PC-3 (cell line): ENCODE measurements around the gene FAM168B. TPM values are rescaled to one million over a fixed set of nuclear protein-coding genes. Genes with fewer than 3 reads are reported as not detected.

Experiments used
- ATAC-seq: fragments of 200-7000 bp; cut with Tn5 transposase; 2 replicates; pipeline ENCODE4 v1.9.1; 2020; ENCODE audit warnings: mild to moderate bottlenecking, moderate library complexity
- BruUV-seq: library from RNA; stranded (reverse); fragments of 400-500 nt; replicated peaks from 2 replicates; lab custom pipeline; 2021; lab: Mats Ljungman, UMichigan
- CTCF ChIA-PET: fragments of 300-600 bp; sonication (Branson Sonifier 250); formaldehyde crosslinking; loops from one replicate; lab custom pipeline; 2022; ENCODE audit warnings: antibody characterized with exemption; lab: Charles Lee
- POLR2A ChIA-PET: fragments of 300-600 bp; sonication (Branson Sonifier 250); formaldehyde crosslinking; loops from one replicate; lab custom pipeline; 2022; ENCODE audit warnings: antibody characterized with exemption; ENCODE audit not compliant: unreplicated experiment; lab: Charles Lee
- DNase-seq: peaks from one replicate; pipeline ENCODE4 v3.0.0-alpha.2; 2015
- H2AFZ ChIP-seq: fragments of 300-600 bp; sonication (generic); 2 replicates; pipeline ENCODE4 v1.6.0; 2016; ENCODE audit warnings: antibody characterized with exemption, low read length
- H3F3A ChIP-seq: fragments of 300-600 bp; sonication (generic); one replicate; pipeline ENCODE4 v1.6.0; 2017; ENCODE audit warnings: antibody characterized with exemption, low read length, control low read depth, mild to moderate bottlenecking; ENCODE audit not compliant: unreplicated experiment
- H3K27ac ChIP-seq: fragments of 300-600 bp; sonication (generic); 2 replicates; pipeline ENCODE4 v1.5.1; 2016; ENCODE audit warnings: mild to moderate bottlenecking, low read length
- H3K27me3 ChIP-seq: fragments of 300-600 bp; sonication (generic); 2 replicates; pipeline ENCODE4 v1.6.1; 2016; ENCODE audit warnings: low read length, mixed read lengths
- H3K36me3 ChIP-seq: fragments of 300-600 bp; sonication (generic); 2 replicates; pipeline ENCODE4 v1.6.1; 2016; ENCODE audit warnings: low read depth, mixed run types, low read length, mixed read lengths
- H3K4me1 ChIP-seq: fragments of 300-600 bp; sonication (generic); 2 replicates; pipeline ENCODE4 v1.5.1; 2016; ENCODE audit warnings: low read length; ENCODE audit not compliant: insufficient read depth
- H3K4me2 ChIP-seq: fragments of 300-600 bp; sonication (generic); 2 replicates; pipeline ENCODE4 v1.6.0; 2016; ENCODE audit warnings: low read length
- H3K4me3 ChIP-seq: fragments of 300-600 bp; sonication (generic); 2 replicates; pipeline ENCODE4 v1.5.1; 2016; ENCODE audit warnings: mild to moderate bottlenecking, low read length, mixed read lengths
- H3K79me2 ChIP-seq: fragments of 300-600 bp; sonication (generic); 2 replicates; pipeline ENCODE4 v1.6.1; 2017; ENCODE audit warnings: low read length, mixed read lengths
- H3K9ac ChIP-seq: fragments of 300-600 bp; sonication (generic); 2 replicates; pipeline ENCODE4 v1.6.0; 2016; ENCODE audit warnings: mild to moderate bottlenecking, low read length
- H3K9me2 ChIP-seq: fragments of 300-600 bp; sonication (generic); replicated peaks from 2 replicates; pipeline ENCODE4 v1.6.1; 2016; ENCODE audit warnings: mixed run types, low read length, mixed read lengths
- H3K9me3 ChIP-seq: fragments of 300-600 bp; sonication (generic); 2 replicates; pipeline ENCODE4 v1.6.1; 2016; ENCODE audit warnings: low read length, mixed read lengths
- H4K20me1 ChIP-seq: fragments of 300-600 bp; sonication (generic); 2 replicates; pipeline ENCODE4 v1.6.1; 2016; ENCODE audit warnings: low read length, mixed read lengths
- CTCF ChIP-seq: fragments of 300-600 bp; sonication (generic); conservative IDR thresholded peaks from 2 replicates; pipeline ENCODE4 v1.5.1; 2017; ENCODE audit warnings: antibody characterized with exemption, low read depth, mild to moderate bottlenecking, low read length
- EZH2 ChIP-seq: fragments of 300-600 bp; sonication (generic); IDR thresholded peaks from one replicate; pipeline ENCODE4 v1.6.1; 2017; ENCODE audit warnings: antibody characterized with exemption, mild to moderate bottlenecking, low read length; ENCODE audit not compliant: unreplicated experiment
- EZH2phosphoT487 ChIP-seq: fragments of 300-600 bp; sonication (generic); IDR thresholded peaks from 2 replicates; pipeline ENCODE4 v1.6.1; 2018; ENCODE audit warnings: mild to moderate bottlenecking, antibody characterized with exemption, low read length, borderline replicate concordance
- intact Hi-C: fragments of 100-400 bp; cut with micrococcal nuclease; formaldehyde crosslinking; loops from 2 replicates; pipeline ENCODE4 v1.9.0; 2023
- total RNA-seq: library from RNA; depleted of rRNA; stranded (reverse); fragments of >200 nt; gene quantifications from 2 replicates; pipeline ENCODE4 v1.2.3, GENCODE V29; 2014

FAM168B gene
- total RNA-seq, 1 experiment from 2014 or later = 91.7 TPM

GRCh38 chr2:131132729-131133128 is 39.5 kb upstream of the FAM168B start:
- Histone ChIP-seq H3K9me2 (no peaks in the 10 kb centered on the region), H3K4me1 (no peaks in the 10 kb centered on the region), H3K4me3 (no peak overlapping the region), H3K79me2 (no peaks in the 10 kb centered on the region), H3K27ac (no peak overlapping the region), H3K9ac (no peak overlapping the region), H4K20me1 (no peaks in the 10 kb centered on the region), H3K36me3 (peaks cover 45% of the 10 kb centered on the region), H3K27me3 (no peaks in the 10 kb centered on the region), H3F3A (no peaks in the 10 kb centered on the region), H2AFZ (no peak overlapping the region), H3K9me3 (no peaks in the 10 kb centered on the region), H3K4me2 (no peak overlapping the region)
- ATAC-seq (no peak), DNase-seq (no peak)
- POLR2A ChIA-PET = no interaction called here
- intact Hi-C loops = no loop called here
- CTCF ChIA-PET = no interaction called here
- BruUV-seq = no TSS peak
- TF ChIP-seq EZH2phosphoT487 = no peak
- no peak for TF ChIP-seq CTCF
- no peak for TF ChIP-seq EZH2

- Histone ChIP-seq H3K4me1 (no peaks in the 10 kb centered on the region), H3K79me2 (no peaks in the 10 kb centered on the region), H3K9me2 (no peaks in the 10 kb centered on the region), H3K4me3 (no peak overlapping the region), H4K20me1 (no peaks in the 10 kb centered on the region), H3K27me3 (no peaks in the 10 kb centered on the region), H3K4me2 (no peak overlapping the region), H3K36me3 (peaks cover 67% of the 10 kb centered on the region), H3K9me3 (no peaks in the 10 kb centered on the region), H3F3A (no peaks in the 10 kb centered on the region), H3K9ac (no peak overlapping the region), H2AFZ (no peak overlapping the region), H3K27ac (no peak overlapping the region)
- ChIA-PET POLR2A (no interaction called here), CTCF (no interaction called here)
- intact Hi-C loops = no loop called here
- DNase-seq (no peak), ATAC-seq (no peak)
- TF ChIP-seq EZH2phosphoT487 = no peak
- no TSS peak for BruUV-seq
Measured at GRCh38 chr2:131130298-131130596, 37.0 kb upstream of the FAM168B start.

GRCh38 chr2:131127981-131128380 is 34.7 kb upstream of the FAM168B start:
- no peaks in the 10 kb centered on the region for H3K4me1 ChIP-seq
- peaks cover 65% of the 10 kb centered on the region for H3K36me3 ChIP-seq
- ATAC-seq (no peak), DNase-seq (no peak)
- no peak overlapping the region for H3K27ac ChIP-seq
- no peaks in the 10 kb centered on the region for H3K9me2 ChIP-seq
- peaks cover 17% of the 10 kb centered on the region for H3K79me2 ChIP-seq
- H3K27me3 ChIP-seq = no peaks in the 10 kb centered on the region
- ChIA-PET CTCF (no interaction called here), POLR2A (no interaction called here)
- H2AFZ ChIP-seq = no peak overlapping the region
- no peak overlapping the region for H3K4me2 ChIP-seq
- BruUV-seq = no TSS peak
- no peak overlapping the region for H3K9ac ChIP-seq
- intact Hi-C loops = no loop called here
- no peak overlapping the region for H3K4me3 ChIP-seq
- TF ChIP-seq CTCF = no peak
- TF ChIP-seq EZH2phosphoT487 = no peak
- no peak for TF ChIP-seq EZH2
- 0 out of 2 replicates have a peak, but pooled peaks cover 12% of the 10 kb centered on the region for H4K20me1 ChIP-seq
- H3F3A ChIP-seq = no peaks in the 10 kb centered on the region
- H3K9me3 ChIP-seq = no peaks in the 10 kb centered on the region
